A549 treated with Mapracorat at 1 μM for 4 hours (cell line): Measurements from ENCODE around the gene ADCY7. TPM values are rescaled to one million over a fixed set of nuclear protein-coding genes. Genes with fewer than 3 reads are reported as not detected.

Source experiments
- total RNA-seq: library from RNA; stranded (reverse); fragments of 200-300 nt; extraction: Qiagen RNA extraction; gene quantifications from 5 replicates; pipeline ENCODE4 v1.2.3, GENCODE V29; 2022

The ADCY7 gene
- total RNA-seq: 9.6 to 16.8 TPM (median 13.3 TPM) in 5 replicates

GRCh38 chr16:50266337-50267091 lies at the start of gene ADCY7:
Gene ADCY7 (plus strand): TSS chr16:50266551. CDS start chr16:50288180, 21,629 bp downstream.

Other genes with a start within 250 kb of the ADCY7 start
- gene CNEP1R1, start 241.3 kb upstream of the ADCY7 start, total RNA-seq: 17.4 to 21.8 TPM (median 20.6 TPM) in 5 replicates
- gene HEATR3, start 200.6 kb upstream of the ADCY7 start, total RNA-seq: 11.6 to 14.8 TPM (median 14.1 TPM) in 5 replicates
- 9.3 to 12.8 TPM (median 11.8 TPM) in 5 replicates for gene TENT4B, start 113.2 kb upstream of the ADCY7 start, total RNA-seq
- 53.5 to 62.8 TPM (median 56.6 TPM) in 5 replicates for gene BRD7, start 102.4 kb downstream of the ADCY7 start, total RNA-seq